Neutrophil (primary cell): Measurements from ENCODE around the gene DUS2.

Experiments
- H3K27ac ChIP-seq: fragments of 200-600 bp; sonication (generic); 2 replicates; pipeline ENCODE4 v1.5.1; 2016; ENCODE audit warnings: mild to moderate bottlenecking, moderate library complexity
- H3K27me3 ChIP-seq: fragments of 200-600 bp; sonication (generic); 2 replicates; pipeline ENCODE4 v1.6.0; 2016; ENCODE audit warnings: mild to moderate bottlenecking
- H3K36me3 ChIP-seq: fragments of 200-600 bp; sonication (generic); 2 replicates; pipeline ENCODE4 v1.5.1; 2017
- H3K4me1 ChIP-seq, 2 experiments: fragments of 200-600 bp in 1 of 2; sonication (generic) in 1 of 2; 1 replicate in 1 of 2; 2 replicates in 1 of 2; pipeline versions ENCODE4 v1.5.1 to v1.6.1; 2013 to 2016; ENCODE audit warnings: low read depth in 1 of 2, low read length in 1 of 2, mild to moderate bottlenecking in 1 of 2, moderate library complexity in 1 of 2; ENCODE audit not compliant: control insufficient read depth in 1 of 2, insufficient read depth in 1 of 2
- H3K4me3 ChIP-seq, 2 experiments: fragments of 200-600 bp in 1 of 2; sonication (generic) in 1 of 2; 1 replicate in 1 of 2; 2 replicates in 1 of 2; pipeline ENCODE4 v1.5.1; 2013 to 2016; ENCODE audit warnings: low read depth in 1 of 2, low read length in 1 of 2, mild to moderate bottlenecking in 1 of 2, moderate library complexity in 1 of 2
- H3K9me3 ChIP-seq: fragments of 200-600 bp; sonication (generic); 2 replicates; pipeline ENCODE4 v1.5.1; 2016
- CTCF ChIP-seq: fragments of 200-600 bp; sonication (generic); IDR thresholded peaks from 2 replicates; pipeline ENCODE4 v1.5.1; 2016; ENCODE audit warnings: antibody characterized with exemption

DUS2 gene

GRCh38 chr16:68062910-68063393 is 39.9 kb downstream of the DUS2 start:
- Histone ChIP-seq H3K36me3 (peaks cover 13% of the 10 kb centered on the region), H3K9me3 (no peaks in the 10 kb centered on the region), H3K27ac (peak overlapping the region; percentile 87), H3K4me3 (no peak overlapping the region), H3K4me1 (peaks cover 72 to 78% of the 10 kb centered on the region in 2 experiments), H3K27me3 (no peaks in the 10 kb centered on the region)
- no peak for TF ChIP-seq CTCF

GRCh38 chr16:68064791-68065365 is 41.8 kb downstream of the DUS2 start:
- Histone ChIP-seq H3K27ac (peak overlapping the region; percentile 87), H3K4me3 (peak overlapping the region; percentile 25 to 26)

GRCh38 chr16:68065716-68066305 is 42.7 kb downstream of the DUS2 start:
- H3K36me3 ChIP-seq, result peaks cover 18% of the 10 kb centered on the region
- H3K9me3 ChIP-seq, result no peaks in the 10 kb centered on the region
- H3K4me3 ChIP-seq, result no peak overlapping the region
- no peak for TF ChIP-seq CTCF
- H3K27ac ChIP-seq, result peak overlapping the region; percentile 87
- no peaks in the 10 kb centered on the region for H3K27me3 ChIP-seq
- peaks cover 74 to 81% of the 10 kb centered on the region in 2 experiments for H3K4me1 ChIP-seq

More at GRCh38 chr16:68064791-68065365, 41.8 kb downstream of the DUS2 start:
- H3K27me3 ChIP-seq, result no peaks in the 10 kb centered on the region
- no peaks in the 10 kb centered on the region for H3K9me3 ChIP-seq
- peaks cover 16% of the 10 kb centered on the region for H3K36me3 ChIP-seq
- H3K4me1 ChIP-seq, result peaks cover 74 to 81% of the 10 kb centered on the region in 2 experiments
- TF ChIP-seq CTCF, result peak; percentile 90

GRCh38 chr16:68066763-68067162 is 43.7 kb downstream of the DUS2 start:
- peaks cover 73 to 77% of the 10 kb centered on the region in 2 experiments for H3K4me1 ChIP-seq
- H3K27ac ChIP-seq, result peak overlapping the region; percentile 87
- H3K36me3 ChIP-seq, result peaks cover 25% of the 10 kb centered on the region
- H3K27me3 ChIP-seq, result no peaks in the 10 kb centered on the region
- H3K4me3 ChIP-seq, result no peak overlapping the region
- H3K9me3 ChIP-seq, result no peaks in the 10 kb centered on the region
- TF ChIP-seq CTCF, result no peak

GRCh38 chr16:68068926-68069325 is 45.8 kb downstream of the DUS2 start:
- peak overlapping the region; percentile 79 for H3K27ac ChIP-seq
- H3K4me1 ChIP-seq, result peaks cover 60 to 70% of the 10 kb centered on the region in 2 experiments

More at GRCh38 chr16:68068926-68069325, 45.8 kb downstream of the DUS2 start:
- TF ChIP-seq CTCF, result no peak
- Histone ChIP-seq H3K4me3 (no peak overlapping the region), H3K27me3 (no peaks in the 10 kb centered on the region), H3K36me3 (peaks cover 42% of the 10 kb centered on the region), H3K9me3 (no peaks in the 10 kb centered on the region)
